PC-9 (cell line): ENCODE measurements around the gene ABAT. TPM values are rescaled to one million over a fixed set of nuclear protein-coding genes. Genes with fewer than 3 reads are reported as not detected.

Experiments used
- BruUV-seq: library from RNA; stranded (reverse); fragments of 400-500 nt; replicated peaks from 2 replicates; lab custom pipeline; 2021; lab: Mats Ljungman, UMichigan
- CTCF ChIA-PET: fragments of 300-600 bp; sonication (Branson Sonifier 250); formaldehyde crosslinking; loops from one replicate; lab custom pipeline; 2022; ENCODE audit warnings: antibody characterized with exemption; lab: Charles Lee
- POLR2A ChIA-PET: fragments of 300-600 bp; sonication (Branson Sonifier 250); formaldehyde crosslinking; loops from one replicate; lab custom pipeline; 2022; ENCODE audit warnings: antibody characterized with exemption; ENCODE audit not compliant: unreplicated experiment; lab: Charles Lee
- DNase-seq, 2 experiments: peaks; one replicate each; pipeline versions ENCODE4 v3.0.0 to v3.0.0-alpha.2; 2015 to 2022; ENCODE audit warnings: mixed read lengths in 1 of 2
- H2AFZ ChIP-seq: fragments of 200-600 bp; sonication (generic); 2 replicates; pipeline ENCODE4 v1.8.1; 2017; ENCODE audit warnings: antibody characterized with exemption
- H3F3A ChIP-seq: fragments of 200-600 bp; sonication (generic); 2 replicates; pipeline ENCODE4 v1.8.1; 2017; ENCODE audit warnings: antibody characterized with exemption, mild to moderate bottlenecking, low read depth; ENCODE audit not compliant: insufficient read depth
- H3K27ac ChIP-seq: fragments of 200-600 bp; sonication (generic); 2 replicates; pipeline ENCODE4 v1.6.1; 2016; ENCODE audit warnings: mixed run types
- H3K27me3 ChIP-seq: fragments of 200-600 bp; sonication (generic); 2 replicates; pipeline ENCODE4 v1.6.1; 2016; ENCODE audit warnings: low read depth, mixed run types; ENCODE audit not compliant: insufficient read depth
- H3K36me3 ChIP-seq: fragments of 200-600 bp; sonication (generic); 2 replicates; pipeline ENCODE4 v1.6.1; 2016; ENCODE audit warnings: low read depth, mixed run types
- H3K4me1 ChIP-seq: fragments of 200-600 bp; sonication (generic); replicated peaks from 2 replicates; pipeline ENCODE4 v1.6.1; 2016; ENCODE audit warnings: mixed run types; ENCODE audit not compliant: insufficient read depth
- H3K4me2 ChIP-seq: fragments of 200-600 bp; sonication (generic); 2 replicates; pipeline ENCODE4 v1.6.1; 2017; ENCODE audit warnings: mixed run types
- H3K4me3 ChIP-seq: fragments of 200-600 bp; sonication (generic); 2 replicates; pipeline ENCODE4 v1.6.1; 2016; ENCODE audit warnings: mixed run types
- H3K79me2 ChIP-seq: fragments of 200-600 bp; sonication (generic); 2 replicates; pipeline ENCODE4 v1.6.1; 2017; ENCODE audit warnings: low read depth, mixed run types
- H3K9me2 ChIP-seq: fragments of 200-600 bp; sonication (generic); 2 replicates; pipeline ENCODE4 v1.8.1; 2017; ENCODE audit warnings: mild to moderate bottlenecking; ENCODE audit not compliant: insufficient read depth
- H3K9me3 ChIP-seq: fragments of 200-600 bp; sonication (generic); 2 replicates; pipeline ENCODE4 v1.8.1; 2016; ENCODE audit warnings: low read depth; ENCODE audit not compliant: insufficient read depth
- H4K20me1 ChIP-seq: fragments of 200-600 bp; sonication (generic); 2 replicates; pipeline ENCODE4 v1.8.1; 2017; ENCODE audit not compliant: insufficient read depth
- CTCF ChIP-seq: fragments of 200-600 bp; sonication (generic); conservative IDR thresholded peaks from 2 replicates; pipeline ENCODE4 v1.6.1; 2017; ENCODE audit warnings: mixed run types, antibody characterized with exemption, mild to moderate bottlenecking, moderate library complexity
- EZH2 ChIP-seq: fragments of 200-600 bp; sonication (generic); IDR thresholded peaks from 2 replicates; pipeline ENCODE4 v1.8.0; 2017; ENCODE audit warnings: antibody characterized with exemption, low read depth
- intact Hi-C: fragments of 100-400 bp; cut with micrococcal nuclease; formaldehyde crosslinking; loops from one replicate; pipeline ENCODE4 v1.10.0; 2022; ENCODE audit not compliant: unreplicated experiment
- total RNA-seq: library from RNA; stranded (reverse); gene quantifications from 2 replicates; pipeline ENCODE4 v1.2.3, GENCODE V29; 2021

Gene ABAT
- total RNA-seq, 1 experiment from 2014 or later: 12.9 TPM

GRCh38 chr16:8694795-8695728 is 20.6 kb downstream of the ABAT start:
- BruUV-seq: no TSS peak
- Histone ChIP-seq H3K27me3 (no peaks in the 10 kb centered on the region), H2AFZ (no peak overlapping the region), H3K4me3 (no peak overlapping the region), H3K27ac (no peak overlapping the region), H3K4me1 (no peaks in the 10 kb centered on the region), H3F3A (no peaks in the 10 kb centered on the region), H3K4me2 (no peak overlapping the region), H4K20me1 (no peaks in the 10 kb centered on the region), H3K9me3 (0 out of 2 replicates have a peak, but pooled peaks cover under 1% of the 10 kb centered on the region), H3K79me2 (no peaks in the 10 kb centered on the region), H3K36me3 (no peaks in the 10 kb centered on the region), H3K9me2 (no peaks in the 10 kb centered on the region)
- intact Hi-C loops: no loop called here
- no peak for TF ChIP-seq EZH2
- TF ChIP-seq CTCF: no peak
- CTCF ChIA-PET: no interaction called here
- POLR2A ChIA-PET: no interaction called here
- no peak for DNase-seq

GRCh38 chr16:8696880-8697279 is 22.5 kb downstream of the ABAT start:
- CTCF ChIA-PET: no interaction called here
- Histone ChIP-seq H4K20me1 (no peaks in the 10 kb centered on the region), H3K27me3 (no peaks in the 10 kb centered on the region), H3K4me2 (no peak overlapping the region), H3K4me3 (no peak overlapping the region), H3K9me2 (no peaks in the 10 kb centered on the region), H3K27ac (no peak overlapping the region), H3K79me2 (no peaks in the 10 kb centered on the region), H3K9me3 (no peaks in the 10 kb centered on the region), H3F3A (no peaks in the 10 kb centered on the region), H3K36me3 (no peaks in the 10 kb centered on the region), H3K4me1 (no peaks in the 10 kb centered on the region), H2AFZ (no peak overlapping the region)
- intact Hi-C loops: no loop called here
- no peak for TF ChIP-seq EZH2
- no peak for TF ChIP-seq CTCF
- BruUV-seq: no TSS peak
- POLR2A ChIA-PET: no interaction called here
- DNase-seq: no peak

- ChIA-PET POLR2A (no interaction called here), CTCF (interaction anchor here (0.6 to 0.7 kb wide), 2 partner anchors 29 to 37 kb away, joined by 4 read pairs; no protein-coding TSS in a partner anchor)
- Histone ChIP-seq H3K9me3 (no peaks in the 10 kb centered on the region), H3K27me3 (no peaks in the 10 kb centered on the region), H3K79me2 (no peaks in the 10 kb centered on the region), H2AFZ (no peak overlapping the region), H3K27ac (no peak overlapping the region), H3K4me2 (no peak overlapping the region), H3F3A (no peaks in the 10 kb centered on the region), H3K36me3 (no peaks in the 10 kb centered on the region), H3K9me2 (no peaks in the 10 kb centered on the region), H4K20me1 (no peaks in the 10 kb centered on the region), H3K4me1 (no peaks in the 10 kb centered on the region), H3K4me3 (no peak overlapping the region)
- BruUV-seq: no TSS peak
- DNase-seq: no peak
- no peak for TF ChIP-seq EZH2
- TF ChIP-seq CTCF: no peak
- intact Hi-C loops: no loop called here
Measured at GRCh38 chr16:8697965-8698364, 23.5 kb downstream of the ABAT start.
